GM23248 (cell line): ENCODE results near the gene DGKI.

Source experiments
- EZH2 ChIP-seq: fragments of 200-600 bp; sonication (generic); IDR thresholded peaks from 2 replicates; pipeline ENCODE4 v1.6.1; 2018; ENCODE audit warnings: antibody characterized with exemption, mild to moderate bottlenecking; ENCODE audit not compliant: insufficient read depth, poor library complexity, severe bottlenecking
- EZH2phosphoT487 ChIP-seq: fragments of 200-600 bp; sonication (generic); IDR thresholded peaks from 2 replicates; pipeline ENCODE4 v1.6.1; 2018; ENCODE audit warnings: antibody characterized with exemption, moderate library complexity, mild to moderate bottlenecking, low read depth; ENCODE audit not compliant: insufficient read depth

GRCh38 chr7:137577184-137577583 is 269.6 kb downstream of the DGKI start:
- TF ChIP-seq EZH2phosphoT487 (no peak), EZH2 (no peak)
